AG04450 (cell line): ENCODE measurements around the gene MTHFD2L. TPM values are rescaled to one million over a fixed set of nuclear protein-coding genes. Genes with fewer than 3 reads are reported as not detected.

Experiments
- CTCF ChIA-PET: fragments of 300-600, 350-600 bp; formaldehyde crosslinking; extraction: SDS; loops from one replicate; lab custom pipeline; 2022; ENCODE audit warnings: antibody characterized with exemption, inconsistent platforms; lab: Charles Lee
- POLR2A ChIA-PET: fragments of 350-600 bp; formaldehyde crosslinking; extraction: SDS; loops from one replicate; lab custom pipeline; 2021; ENCODE audit warnings: antibody characterized with exemption, inconsistent platforms; lab: Yijun Ruan, JAX
- DNase-seq: peaks from one replicate; pipeline ENCODE4 v3.0.0-alpha.2; 2011; ENCODE audit warnings: low read depth, low spot score
- H3K27ac ChIP-seq: one replicate; pipeline ENCODE4 v1.5.1; 2012; ENCODE audit warnings: low read depth, low read length, control low read depth
- H3K27me3 ChIP-seq: one replicate; pipeline ENCODE4 v1.6.0; 2012; ENCODE audit warnings: low read length; ENCODE audit not compliant: control insufficient read depth, insufficient read depth
- H3K4me3 ChIP-seq: 2 replicates; pipeline ENCODE4 v1.5.1; 2011; ENCODE audit warnings: mild to moderate bottlenecking, low read depth, low read length, control low read depth
- H3K9me3 ChIP-seq: 2 replicates; pipeline ENCODE4 v1.5.1; 2012; ENCODE audit warnings: low read length; ENCODE audit not compliant: control insufficient read depth, insufficient read depth
- polyA plus RNA-seq: library from polyadenylated mRNA; depleted of rRNA; stranded (reverse); fragments of >200 nt; gene quantifications from 2 replicates; pipeline ENCODE4 v1.2.3, GENCODE V29; 2011
- TF ChIP-seq, protein P1 (sequence below): IDR thresholded peaks from 2 replicates; pipeline ENCODE4 v1.5.1; 2011; ENCODE audit warnings: low read depth, low read length, control low read depth, inconsistent platforms

The MTHFD2L gene
- polyA plus RNA-seq, 1 experiment: 6.2 TPM

DNA sequence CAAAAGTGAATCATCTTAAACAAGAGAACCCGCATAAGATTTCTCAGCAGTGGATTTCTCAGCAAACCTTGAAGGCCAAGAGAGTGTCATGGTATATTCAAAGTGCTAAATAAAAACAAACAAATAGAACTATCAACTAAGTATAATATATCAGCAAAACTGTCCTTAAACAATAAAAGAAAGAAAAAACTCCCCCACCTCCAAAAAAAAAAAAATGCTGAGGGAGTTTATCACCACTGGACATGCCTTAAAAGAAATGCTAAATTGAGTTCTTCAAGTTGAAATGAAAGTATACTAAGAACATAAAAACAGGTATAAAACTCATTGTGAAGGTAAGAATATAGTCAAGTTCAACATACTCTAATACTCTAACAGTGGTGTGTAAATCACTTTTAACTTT is 96.5 kb downstream of the MTHFD2L start:
- Histone ChIP-seq H3K4me3 (no peak overlapping the region), H3K9me3 (peaks cover 9% of the 10 kb centered on the region), H3K27ac (no peak overlapping the region), H3K27me3 (no peaks in the 10 kb centered on the region)
- ChIA-PET CTCF (interaction anchor here (1.8 kb wide), 1 partner anchor 25 kb away, joined by 8 read pairs; no protein-coding TSS in a partner anchor), POLR2A (no interaction called here)
- TF ChIP-seq, protein P1, sequence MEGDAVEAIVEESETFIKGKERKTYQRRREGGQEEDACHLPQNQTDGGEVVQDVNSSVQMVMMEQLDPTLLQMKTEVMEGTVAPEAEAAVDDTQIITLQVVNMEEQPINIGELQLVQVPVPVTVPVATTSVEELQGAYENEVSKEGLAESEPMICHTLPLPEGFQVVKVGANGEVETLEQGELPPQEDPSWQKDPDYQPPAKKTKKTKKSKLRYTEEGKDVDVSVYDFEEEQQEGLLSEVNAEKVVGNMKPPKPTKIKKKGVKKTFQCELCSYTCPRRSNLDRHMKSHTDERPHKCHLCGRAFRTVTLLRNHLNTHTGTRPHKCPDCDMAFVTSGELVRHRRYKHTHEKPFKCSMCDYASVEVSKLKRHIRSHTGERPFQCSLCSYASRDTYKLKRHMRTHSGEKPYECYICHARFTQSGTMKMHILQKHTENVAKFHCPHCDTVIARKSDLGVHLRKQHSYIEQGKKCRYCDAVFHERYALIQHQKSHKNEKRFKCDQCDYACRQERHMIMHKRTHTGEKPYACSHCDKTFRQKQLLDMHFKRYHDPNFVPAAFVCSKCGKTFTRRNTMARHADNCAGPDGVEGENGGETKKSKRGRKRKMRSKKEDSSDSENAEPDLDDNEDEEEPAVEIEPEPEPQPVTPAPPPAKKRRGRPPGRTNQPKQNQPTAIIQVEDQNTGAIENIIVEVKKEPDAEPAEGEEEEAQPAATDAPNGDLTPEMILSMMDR: no peak
- no peak for DNase-seq

DNA sequence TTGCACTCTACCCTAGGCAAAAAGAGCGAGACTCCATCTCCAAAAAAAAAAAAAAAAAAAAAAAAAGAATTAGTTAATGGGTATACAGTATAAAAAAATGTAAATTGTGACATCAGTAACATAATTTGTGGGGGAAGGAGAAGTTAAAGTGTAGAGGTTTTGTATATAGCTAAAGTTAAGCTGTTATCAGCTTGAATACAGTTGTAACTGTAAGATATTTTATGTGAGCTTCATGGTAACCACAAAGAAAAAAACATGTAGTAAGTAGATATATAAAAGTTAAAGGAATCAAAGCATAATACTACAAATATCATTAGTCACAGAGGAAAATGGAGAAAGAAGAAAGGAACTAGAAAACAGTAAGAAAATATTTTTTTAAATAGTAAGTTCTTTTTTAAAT is 97.2 kb downstream of the MTHFD2L start:
- DNase-seq: no peak
- no peak overlapping the region for H3K4me3 ChIP-seq
- POLR2A ChIA-PET: interaction anchor here (0.7 kb wide), 1 partner anchor 25 kb away, joined by 11 read pairs; no protein-coding TSS in a partner anchor
- TF ChIP-seq, protein P1: no peak
- no peaks in the 10 kb centered on the region for H3K27me3 ChIP-seq
- peaks cover 9% of the 10 kb centered on the region for H3K9me3 ChIP-seq
- CTCF ChIA-PET: interaction anchor here (1.8 kb wide), 1 partner anchor 26 kb away, joined by 8 read pairs; no protein-coding TSS in a partner anchor
- H3K27ac ChIP-seq: no peak overlapping the region

DNA sequence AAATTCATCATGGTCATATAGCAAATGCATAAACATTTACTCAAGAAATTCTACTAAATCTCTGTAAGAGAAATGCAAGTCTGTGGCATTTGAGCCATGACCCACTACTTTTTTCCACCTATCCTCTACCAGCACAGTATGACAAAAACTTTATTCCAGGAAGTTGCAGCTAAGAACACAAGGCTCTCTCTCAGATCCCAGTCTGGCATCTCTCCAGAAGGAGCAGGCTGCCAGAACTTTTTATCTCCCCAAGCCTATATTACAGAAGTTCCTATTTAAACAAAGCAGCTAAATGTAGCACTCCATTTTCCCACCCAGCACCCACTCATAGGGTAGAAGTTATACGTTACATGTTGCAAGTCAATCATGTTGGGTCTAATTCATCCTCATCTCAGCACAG is 101.0 kb downstream of the MTHFD2L start:
- Histone ChIP-seq H3K4me3 (no peak overlapping the region), H3K27me3 (no peaks in the 10 kb centered on the region), H3K9me3 (no peaks in the 10 kb centered on the region; the same call in 1 of the 2 replicates), H3K27ac (no peak overlapping the region)
- ChIA-PET CTCF (no interaction called here), POLR2A (no interaction called here)
- DNase-seq: no peak
- TF ChIP-seq, protein P1: no peak

DNA sequence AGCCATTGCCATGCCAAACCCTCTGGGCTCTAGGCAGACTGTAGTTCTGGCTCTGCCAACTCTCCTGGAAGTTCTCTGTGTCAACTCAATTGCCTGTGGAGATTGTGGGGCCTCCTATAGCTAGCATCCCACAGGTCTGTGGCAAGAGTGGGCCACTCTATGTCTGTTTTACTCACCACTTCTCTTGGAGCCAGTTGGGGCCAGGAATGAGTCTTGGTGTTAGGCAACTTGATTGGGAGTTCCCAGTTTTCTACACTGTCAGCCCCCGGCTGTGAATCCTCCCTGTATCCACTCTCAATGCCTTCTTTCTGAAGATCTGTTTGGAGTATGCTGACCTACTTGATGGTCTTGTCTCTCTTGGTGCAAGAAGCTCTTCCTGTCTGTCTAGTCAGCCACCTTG is 102.1 kb downstream of the MTHFD2L start:
- H3K27me3 ChIP-seq: no peaks in the 10 kb centered on the region
- no peak for DNase-seq
- POLR2A ChIA-PET: no interaction called here
- CTCF ChIA-PET: no interaction called here
- H3K9me3 ChIP-seq: no peaks in the 10 kb centered on the region
- H3K4me3 ChIP-seq: no peak overlapping the region
- TF ChIP-seq, protein P1: no peak
- no peak overlapping the region for H3K27ac ChIP-seq

DNA sequence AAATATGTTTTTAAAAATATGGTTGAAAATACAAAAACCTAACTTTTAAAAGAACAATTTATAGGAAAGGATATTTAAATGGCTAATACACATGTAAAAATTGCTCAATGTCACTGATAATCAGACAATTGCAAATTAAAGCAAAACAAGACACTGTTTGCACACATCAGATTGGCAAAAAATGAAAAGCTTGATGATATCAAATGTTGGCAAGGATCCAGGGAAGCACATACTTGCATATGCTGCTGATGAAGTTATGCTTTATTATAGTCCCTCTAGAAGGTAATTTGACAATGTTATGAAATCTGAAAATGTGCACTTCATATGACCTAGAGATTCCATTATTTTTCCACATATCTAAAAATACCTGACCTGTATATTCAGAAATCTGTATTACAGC is 104.6 kb downstream of the MTHFD2L start:
- CTCF ChIA-PET: interaction anchor here (0.6 to 1.3 kb wide), 2 partner anchors 34 to 110 kb away, joined by 3 to 6 read pairs; no protein-coding TSS in a partner anchor
- TF ChIP-seq, protein P1: no peak
- no peak for DNase-seq
- Histone ChIP-seq H3K27me3 (no peaks in the 10 kb centered on the region), H3K9me3 (no peaks in the 10 kb centered on the region), H3K4me3 (no peak overlapping the region), H3K27ac (no peak overlapping the region)
- POLR2A ChIA-PET: no interaction called here
